ENCODE data around the gene AHNAK2.

The AHNAK2 gene

GRCh38 chr14:104895786-104896661 lies 82.2 kb downstream of the AHNAK2 start:
- TF ChIP-seq, protein P1, sequence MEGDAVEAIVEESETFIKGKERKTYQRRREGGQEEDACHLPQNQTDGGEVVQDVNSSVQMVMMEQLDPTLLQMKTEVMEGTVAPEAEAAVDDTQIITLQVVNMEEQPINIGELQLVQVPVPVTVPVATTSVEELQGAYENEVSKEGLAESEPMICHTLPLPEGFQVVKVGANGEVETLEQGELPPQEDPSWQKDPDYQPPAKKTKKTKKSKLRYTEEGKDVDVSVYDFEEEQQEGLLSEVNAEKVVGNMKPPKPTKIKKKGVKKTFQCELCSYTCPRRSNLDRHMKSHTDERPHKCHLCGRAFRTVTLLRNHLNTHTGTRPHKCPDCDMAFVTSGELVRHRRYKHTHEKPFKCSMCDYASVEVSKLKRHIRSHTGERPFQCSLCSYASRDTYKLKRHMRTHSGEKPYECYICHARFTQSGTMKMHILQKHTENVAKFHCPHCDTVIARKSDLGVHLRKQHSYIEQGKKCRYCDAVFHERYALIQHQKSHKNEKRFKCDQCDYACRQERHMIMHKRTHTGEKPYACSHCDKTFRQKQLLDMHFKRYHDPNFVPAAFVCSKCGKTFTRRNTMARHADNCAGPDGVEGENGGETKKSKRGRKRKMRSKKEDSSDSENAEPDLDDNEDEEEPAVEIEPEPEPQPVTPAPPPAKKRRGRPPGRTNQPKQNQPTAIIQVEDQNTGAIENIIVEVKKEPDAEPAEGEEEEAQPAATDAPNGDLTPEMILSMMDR (conservative IDR thresholded peaks at IDR 0.05) = no peak
- H3K27ac ChIP-seq = no peak overlapping the region

DNA sequence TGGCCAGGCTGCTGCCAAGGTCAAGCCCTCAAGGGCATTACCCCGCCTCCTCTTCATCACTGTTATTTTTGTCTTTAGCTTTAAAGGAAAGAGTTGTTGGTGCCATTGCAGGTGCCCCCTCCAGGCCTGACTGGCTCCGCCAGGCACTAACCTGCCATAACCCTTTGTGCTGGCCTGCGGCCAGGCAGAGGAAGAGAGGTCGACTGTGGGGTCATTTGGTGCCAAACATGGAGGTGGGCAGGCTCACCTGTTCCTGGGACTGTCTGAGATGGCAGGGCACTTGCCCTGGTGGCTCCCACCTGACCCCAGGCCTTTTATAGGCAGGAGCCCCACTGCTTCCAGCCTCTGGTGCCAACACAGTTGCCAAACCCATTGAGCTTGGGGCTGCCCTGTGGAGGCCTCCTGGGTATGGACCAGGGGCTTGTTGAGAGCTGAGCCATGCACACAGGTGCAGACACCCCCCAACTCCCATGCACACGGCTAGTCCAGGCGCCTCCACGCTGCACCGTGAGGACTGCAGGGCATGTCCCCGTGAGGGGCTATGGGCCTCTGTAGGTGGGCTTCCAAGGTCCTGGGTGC lies 82.9 kb downstream of the AHNAK2 start:
- no peak overlapping the region for H3K27ac ChIP-seq
- TF ChIP-seq, protein P1 (conservative IDR thresholded peaks at IDR 0.05) = no peak

- no peak overlapping the region for H3K27ac ChIP-seq
- TF ChIP-seq, protein P1 (conservative IDR thresholded peaks at IDR 0.05) = no peak
Measured at GRCh38 chr14:104894331-104895206, 83.6 kb downstream of the AHNAK2 start.

DNA sequence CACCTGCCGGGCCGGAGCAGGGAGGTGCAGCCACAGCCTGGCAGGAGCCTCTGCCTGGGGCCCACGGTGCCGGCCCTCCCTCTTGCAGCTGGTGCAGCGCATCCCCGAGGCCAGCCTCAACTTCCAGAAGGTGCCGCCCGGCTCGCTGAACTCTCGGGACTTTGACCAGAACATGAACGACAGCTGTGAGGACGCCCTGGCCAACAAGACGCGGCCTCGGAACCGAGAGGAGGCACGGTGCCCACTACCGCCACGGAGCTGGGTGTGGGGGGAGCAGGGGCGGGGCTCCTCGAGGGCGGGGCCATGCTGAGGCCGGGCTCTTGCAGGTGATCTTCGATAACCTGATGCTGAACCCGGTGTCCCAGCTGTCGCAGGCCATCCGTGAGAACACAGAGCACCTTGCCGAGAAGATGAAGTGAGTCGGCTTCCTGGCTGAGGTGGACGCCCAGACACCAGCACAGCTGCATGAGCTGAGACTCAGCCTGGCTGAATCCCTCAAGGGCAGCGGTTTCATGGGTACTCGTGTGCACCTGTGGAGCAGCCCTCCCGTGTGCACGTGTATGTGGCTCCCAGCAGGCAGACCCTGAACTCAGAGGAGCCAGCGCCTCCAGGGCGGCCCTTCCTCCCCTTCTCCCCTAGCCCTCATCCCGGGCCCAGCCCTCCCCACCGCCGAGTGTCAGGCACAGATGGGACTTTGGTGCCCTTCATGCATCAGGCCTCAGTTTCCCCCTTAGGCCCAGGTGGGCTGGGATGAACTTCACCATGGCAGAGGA lies 84.6 kb downstream of the AHNAK2 start:
- H3K27ac ChIP-seq = no peak overlapping the region
- TF ChIP-seq, protein P1 (conservative IDR thresholded peaks at IDR 0.05) = no peak

GRCh38 chr14:104892531-104893434 lies 85.4 kb downstream of the AHNAK2 start:
- H3K27ac ChIP-seq = no peak overlapping the region
- TF ChIP-seq, protein P1 (conservative IDR thresholded peaks at IDR 0.05) = no peak

- no peak overlapping the region for H3K27ac ChIP-seq
- TF ChIP-seq, protein P1 (conservative IDR thresholded peaks at IDR 0.05) = no peak
Measured at GRCh38 chr14:104891664-104892530, 86.3 kb downstream of the AHNAK2 start.

All from VCaP (cell line).